NCI-H82 treated with DMSO at 0.1 percent for 48 hours (cell line): ENCODE results near the gene SLC20A1.
"Not testable (repeated sequence)": the region's sequence is repeated elsewhere in the genome, so short reads cannot be mapped to it uniquely, and the experiment has no call there.

ENCODE experiments used
- DNase-seq: peaks from one replicate; lab custom pipeline; 2025; ENCODE audit not compliant: unreplicated experiment; lab: John Stamatoyannopoulos, UW

SLC20A1 gene

GRCh38 chr2:112644155-112644932, 1.4 kb upstream of the SLC20A1 start:
- no peak for DNase-seq

GRCh38 chr2:112644933-112645309, 818 bp upstream of the SLC20A1 start:
- DNase-seq: no peak

- no peak for DNase-seq
Measured at GRCh38 chr2:112646102-112646719, 472 bp downstream of the SLC20A1 start.

DNA sequence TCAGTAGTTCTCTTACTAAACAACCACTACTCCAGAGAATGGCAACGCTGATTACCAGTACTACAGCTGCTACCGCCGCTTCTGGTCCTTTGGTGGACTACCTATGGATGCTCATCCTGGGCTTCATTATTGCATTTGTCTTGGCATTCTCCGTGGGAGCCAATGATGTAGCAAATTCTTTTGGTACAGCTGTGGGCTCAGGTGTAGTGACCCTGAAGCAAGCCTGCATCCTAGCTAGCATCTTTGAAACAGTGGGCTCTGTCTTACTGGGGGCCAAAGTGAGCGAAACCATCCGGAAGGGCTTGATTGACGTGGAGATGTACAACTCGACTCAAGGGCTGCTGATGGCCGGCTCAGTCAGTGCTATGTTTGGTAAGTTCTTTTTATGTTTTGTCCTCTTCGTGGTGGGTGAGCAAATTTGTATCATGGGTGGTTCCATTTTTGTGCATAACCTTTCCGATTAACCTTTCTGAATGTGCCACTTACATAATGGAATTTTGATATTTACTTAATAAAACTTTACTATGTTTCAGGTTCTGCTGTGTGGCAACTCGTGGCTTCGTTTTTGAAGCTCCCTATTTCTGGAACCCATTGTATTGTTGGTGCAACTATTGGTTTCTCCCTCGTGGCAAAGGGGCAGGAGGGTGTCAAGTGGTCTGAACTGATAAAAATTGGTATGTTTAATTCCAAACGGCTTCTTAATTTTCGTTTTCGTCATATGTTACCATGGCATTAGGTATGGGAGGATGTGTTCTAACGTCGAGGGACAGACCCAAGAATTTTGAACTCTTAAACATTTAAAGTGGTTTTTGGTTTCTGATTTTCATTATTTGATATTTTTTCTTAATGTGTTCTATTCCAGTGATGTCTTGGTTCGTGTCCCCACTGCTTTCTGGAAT, 1.3 kb downstream of the SLC20A1 start:
- DNase-seq: no peak

DNA sequence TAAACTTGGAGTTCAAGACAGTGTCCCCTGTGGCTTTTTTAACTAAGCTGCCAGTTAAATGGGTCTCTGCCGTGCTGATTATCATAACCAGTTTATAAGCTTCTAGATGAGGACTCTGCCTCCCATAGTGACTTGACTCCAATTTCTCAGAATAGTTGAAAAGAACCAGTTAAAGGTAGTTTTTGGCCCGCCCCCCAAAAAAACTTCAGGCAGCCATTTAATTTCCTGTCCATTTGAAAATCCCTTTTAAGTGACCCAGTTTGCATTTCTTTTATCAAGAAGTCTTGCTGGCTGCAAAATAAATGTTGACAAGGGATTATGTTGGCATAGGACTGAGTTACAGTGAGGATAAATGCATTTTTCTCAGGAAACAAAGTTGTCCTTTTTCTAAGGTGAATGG, 2.3 kb downstream of the SLC20A1 start:
- DNase-seq: no peak

GRCh38 chr2:112656679-112657078, 10.9 kb downstream of the SLC20A1 start:
- no peak for DNase-seq

- no peak for DNase-seq
Measured at GRCh38 chr2:112658301-112658700, 12.6 kb downstream of the SLC20A1 start.

- no peak for DNase-seq
Measured at GRCh38 chr2:112658839-112659667, 13.3 kb downstream of the SLC20A1 start.

- DNase-seq: no peak
Measured at GRCh38 chr2:112660138-112660537, 14.4 kb downstream of the SLC20A1 start.

GRCh38 chr2:112661656-112662305, 16.0 kb downstream of the SLC20A1 start:
- DNase-seq: no peak

GRCh38 chr2:112662704-112663103, 17.0 kb downstream of the SLC20A1 start:
- DNase-seq: no peak

GRCh38 chr2:112664689-112665088, 18.9 kb downstream of the SLC20A1 start:
- no peak for DNase-seq

- no peak for DNase-seq
Measured at GRCh38 chr2:112665113-112665780, 19.5 kb downstream of the SLC20A1 start.

- no peak for DNase-seq
Measured at GRCh38 chr2:112666761-112667122, 21.0 kb downstream of the SLC20A1 start.

DNA sequence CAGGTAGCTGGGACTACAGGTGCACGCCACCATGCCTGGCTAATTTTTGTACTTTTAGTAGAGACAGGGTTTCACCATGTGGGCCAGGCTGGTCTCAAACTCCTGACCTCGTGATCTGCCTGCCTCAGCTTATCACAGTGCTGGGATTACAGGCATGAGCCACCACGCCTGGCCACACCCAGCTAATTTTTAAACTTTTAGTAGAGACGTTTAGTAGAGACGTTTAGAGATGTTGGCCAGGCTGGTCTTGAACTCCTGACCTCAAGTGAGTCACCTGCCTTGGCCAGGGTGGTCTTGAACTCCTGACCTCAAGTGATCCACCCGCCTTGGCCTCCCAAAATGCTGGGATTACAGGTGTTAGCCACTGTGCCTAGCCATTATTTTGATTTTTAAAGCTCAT, 21.8 kb downstream of the SLC20A1 start:
- DNase-seq: not testable (repeated sequence)

- DNase-seq: no peak
Measured at GRCh38 chr2:112669667-112670066, 23.9 kb downstream of the SLC20A1 start.

DNA sequence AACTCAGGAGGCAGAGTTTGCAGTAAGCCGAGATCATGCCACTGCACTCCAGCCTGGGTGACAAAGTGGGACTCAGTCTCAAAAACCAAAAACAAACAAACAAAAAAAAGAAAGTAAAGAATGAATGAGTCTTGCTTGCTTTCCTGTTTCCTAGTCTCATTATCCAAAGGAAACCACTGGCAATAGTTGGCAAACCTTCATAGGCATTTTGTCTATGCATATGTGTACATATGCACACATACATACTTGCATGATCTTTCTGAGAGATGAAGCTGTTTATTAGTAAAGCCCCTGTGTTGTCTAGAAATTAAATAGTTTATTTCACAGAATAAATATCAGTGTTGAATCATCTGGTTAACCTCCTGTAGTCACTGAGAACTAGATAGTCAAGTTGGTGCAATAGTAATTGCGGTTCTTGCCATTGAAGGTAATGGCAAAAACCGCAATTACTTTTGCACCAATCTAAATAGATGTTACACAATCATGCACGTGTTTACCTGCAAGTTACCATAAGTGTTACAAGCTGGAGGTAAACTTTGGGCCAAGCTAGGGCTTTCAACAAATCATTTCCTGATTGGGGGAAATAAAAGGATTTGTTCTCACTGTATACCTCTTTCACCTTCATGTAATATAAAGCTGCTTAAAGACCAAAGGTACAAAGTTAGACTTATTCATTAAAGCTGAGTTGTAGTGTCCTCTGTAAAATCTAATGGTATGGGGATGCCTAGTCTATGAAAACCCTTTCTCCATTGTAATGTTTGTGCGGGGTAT, 24.7 kb downstream of the SLC20A1 start:
- DNase-seq: no peak

DNA sequence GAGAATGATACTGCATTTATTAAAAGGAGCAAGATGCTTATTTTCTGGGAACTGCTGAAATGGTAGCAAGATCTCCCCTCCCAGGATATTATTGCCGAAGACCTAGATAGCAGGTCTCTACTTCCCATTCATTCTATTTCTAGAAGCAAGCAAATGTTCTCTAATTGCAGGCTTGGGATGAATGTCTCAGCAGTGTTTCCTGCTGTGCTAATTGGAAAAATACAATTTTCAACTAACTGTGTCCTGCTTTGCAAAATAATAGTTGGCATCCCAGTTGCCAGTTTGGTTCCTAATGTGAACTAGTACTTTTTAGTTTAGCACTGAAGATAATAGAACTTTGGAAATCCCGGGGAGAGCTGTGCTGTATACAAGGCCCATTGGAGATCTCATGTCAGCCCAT, 26.1 kb downstream of the SLC20A1 start:
- no peak for DNase-seq

DNA sequence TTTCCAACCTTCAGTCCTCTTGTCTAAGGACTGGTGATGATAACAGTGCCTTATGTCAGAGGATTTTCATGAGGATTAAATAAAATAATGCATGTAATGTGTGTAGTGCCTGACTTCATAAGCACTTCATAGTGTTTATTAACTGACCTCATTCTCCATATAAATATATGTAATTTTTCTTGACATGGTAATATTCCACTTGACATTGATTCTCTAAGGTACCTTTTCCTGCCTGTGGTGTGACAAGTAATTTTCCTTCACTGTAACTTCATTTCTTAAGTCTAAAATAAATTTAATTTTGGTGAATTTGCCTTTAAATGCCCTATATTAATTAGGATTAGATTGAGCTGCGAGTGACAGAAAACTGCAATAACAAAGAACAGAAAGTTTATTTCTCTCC, 27.3 kb downstream of the SLC20A1 start:
- DNase-seq: no peak
